ENCODE data around the gene GABRB3. TPM values are rescaled to one million over a fixed set of nuclear protein-coding genes. Genes with fewer than 3 reads are reported as not detected.

GABRB3 gene
- total RNA-seq, 2 experiments from 2014 or later: not detected

GRCh38 chr15:26691249-26691648 is 81.6 kb downstream of the GABRB3 start:
- Mint-ChIP-seq H3K27ac (no peak overlapping the region), H3K4me3 (no peak overlapping the region), H3K9me3 (ENCODE audit: low read depth) (peaks cover 17% of the 10 kb centered on the region), H3K4me1 (no peaks in the 10 kb centered on the region), H3K36me3 (ENCODE audit: low read depth) (no peaks in the 10 kb centered on the region), H3K27me3 (no peaks in the 10 kb centered on the region)
- ChIA-PET CTCF (no interaction called here), POLR2A (no interaction called here)
- intact Hi-C loops (cut with DNase I, micrococcal nuclease): no loop called here
- ATAC-seq (no peak), DNase-seq (no peak)

GRCh38 chr15:26690778-26691177 is 82.1 kb downstream of the GABRB3 start:
- DNase-seq: no peak
- ChIA-PET POLR2A (no interaction called here), CTCF (no interaction called here)
- intact Hi-C loops (cut with DNase I, micrococcal nuclease): no loop called here
- H3K9me3 Mint-ChIP-seq (ENCODE audit: low read depth): peaks cover 17% of the 10 kb centered on the region
- H3K4me1 Mint-ChIP-seq: no peaks in the 10 kb centered on the region
- H3K27me3 Mint-ChIP-seq: no peaks in the 10 kb centered on the region
- H3K36me3 Mint-ChIP-seq (ENCODE audit: low read depth): no peaks in the 10 kb centered on the region
- H3K27ac Mint-ChIP-seq: no peak overlapping the region
- no peak for ATAC-seq
- H3K4me3 Mint-ChIP-seq: no peak overlapping the region

- no peaks in the 10 kb centered on the region for H3K36me3 Mint-ChIP-seq (ENCODE audit: low read depth)
- no peaks in the 10 kb centered on the region for H3K27me3 Mint-ChIP-seq
- no peaks in the 10 kb centered on the region for H3K4me1 Mint-ChIP-seq
- H3K9me3 Mint-ChIP-seq (ENCODE audit: low read depth): peaks cover 14% of the 10 kb centered on the region
- intact Hi-C loops (cut with DNase I, micrococcal nuclease): no loop called here
- H3K4me3 Mint-ChIP-seq: no peak overlapping the region
- DNase-seq (no peak), ATAC-seq (no peak)
- ChIA-PET POLR2A (no interaction called here), CTCF (no interaction called here)
- no peak overlapping the region for H3K27ac Mint-ChIP-seq
Measured at GRCh38 chr15:26689462-26689861, 83.4 kb downstream of the GABRB3 start.

GRCh38 chr15:26686547-26687187 is 86.2 kb downstream of the GABRB3 start:
- H3K4me1 Mint-ChIP-seq: no peaks in the 10 kb centered on the region
- intact Hi-C loops (cut with DNase I, micrococcal nuclease): no loop called here
- H3K4me3 Mint-ChIP-seq: no peak overlapping the region
- no peak for ATAC-seq
- H3K36me3 Mint-ChIP-seq (ENCODE audit: low read depth): no peaks in the 10 kb centered on the region
- no peak for DNase-seq
- CTCF ChIA-PET: interaction anchor here (0.6 kb wide), 1 partner anchor 428 kb away, joined by 3 read pairs; no protein-coding TSS in a partner anchor
- no peak overlapping the region for H3K27ac Mint-ChIP-seq
- H3K27me3 Mint-ChIP-seq: no peaks in the 10 kb centered on the region
- POLR2A ChIA-PET: no interaction called here
- peaks cover 11% of the 10 kb centered on the region for H3K9me3 Mint-ChIP-seq (ENCODE audit: low read depth)

- DNase-seq (no peak), ATAC-seq (no peak)
- CTCF ChIA-PET: no interaction called here
- no peaks in the 10 kb centered on the region for H3K4me1 Mint-ChIP-seq
- H3K9me3 Mint-ChIP-seq (ENCODE audit: low read depth): peaks cover 14% of the 10 kb centered on the region
- H3K4me3 Mint-ChIP-seq: no peak overlapping the region
- H3K27ac Mint-ChIP-seq: no peak overlapping the region
- POLR2A ChIA-PET: no interaction called here
- no peaks in the 10 kb centered on the region for H3K36me3 Mint-ChIP-seq (ENCODE audit: low read depth)
- intact Hi-C loops (cut with DNase I, micrococcal nuclease): no loop called here
- H3K27me3 Mint-ChIP-seq: no peaks in the 10 kb centered on the region
Measured at GRCh38 chr15:26682598-26683164, 90.2 kb downstream of the GABRB3 start.

- no peak for DNase-seq
- Mint-ChIP-seq H3K36me3 (ENCODE audit: low read depth) (no peaks in the 10 kb centered on the region), H3K9me3 (ENCODE audit: low read depth) (peaks cover 18% of the 10 kb centered on the region), H3K27me3 (no peaks in the 10 kb centered on the region), H3K4me1 (no peaks in the 10 kb centered on the region), H3K27ac (no peak overlapping the region), H3K4me3 (no peak overlapping the region)
- ChIA-PET CTCF (no interaction called here), POLR2A (no interaction called here)
- intact Hi-C loops (cut with DNase I, micrococcal nuclease): no loop called here
- ATAC-seq: no peak
Measured at GRCh38 chr15:26679927-26680326, 92.9 kb downstream of the GABRB3 start.

- POLR2A ChIA-PET: no interaction called here
- intact Hi-C loops (cut with DNase I, micrococcal nuclease): no loop called here
- Mint-ChIP-seq H3K27ac (no peak overlapping the region), H3K27me3 (no peaks in the 10 kb centered on the region), H3K9me3 (ENCODE audit: low read depth) (peaks cover 20% of the 10 kb centered on the region), H3K4me3 (no peak overlapping the region), H3K36me3 (ENCODE audit: low read depth) (no peaks in the 10 kb centered on the region), H3K4me1 (no peaks in the 10 kb centered on the region)
- CTCF ChIA-PET: no interaction called here
- DNase-seq: no peak
- no peak for ATAC-seq
Measured at GRCh38 chr15:26676115-26676514, 96.8 kb downstream of the GABRB3 start.

GRCh38 chr15:26674467-26674866 is 98.4 kb downstream of the GABRB3 start:
- peaks cover 20% of the 10 kb centered on the region for H3K9me3 Mint-ChIP-seq (ENCODE audit: low read depth)
- ChIA-PET POLR2A (no interaction called here), CTCF (no interaction called here)
- H3K27ac Mint-ChIP-seq: no peak overlapping the region
- no peaks in the 10 kb centered on the region for H3K36me3 Mint-ChIP-seq (ENCODE audit: low read depth)
- no peaks in the 10 kb centered on the region for H3K4me1 Mint-ChIP-seq
- no peaks in the 10 kb centered on the region for H3K27me3 Mint-ChIP-seq
- no peak for DNase-seq
- ATAC-seq: no peak
- intact Hi-C loops (cut with DNase I, micrococcal nuclease): no loop called here
- no peak overlapping the region for H3K4me3 Mint-ChIP-seq

GRCh38 chr15:26673445-26673844 is 99.4 kb downstream of the GABRB3 start:
- ChIA-PET POLR2A (no interaction called here), CTCF (no interaction called here)
- DNase-seq: no peak
- H3K4me1 Mint-ChIP-seq: no peaks in the 10 kb centered on the region
- no peak for ATAC-seq
- H3K36me3 Mint-ChIP-seq (ENCODE audit: low read depth): no peaks in the 10 kb centered on the region
- peaks cover 17% of the 10 kb centered on the region for H3K9me3 Mint-ChIP-seq (ENCODE audit: low read depth)
- no peak overlapping the region for H3K4me3 Mint-ChIP-seq
- no peak overlapping the region for H3K27ac Mint-ChIP-seq
- H3K27me3 Mint-ChIP-seq: no peaks in the 10 kb centered on the region
- intact Hi-C loops (cut with DNase I, micrococcal nuclease): no loop called here

GRCh38 chr15:26670116-26670515 is 102.8 kb downstream of the GABRB3 start:
- Mint-ChIP-seq H3K9me3 (ENCODE audit: low read depth) (peaks cover 11% of the 10 kb centered on the region), H3K27ac (no peak overlapping the region), H3K27me3 (no peaks in the 10 kb centered on the region), H3K4me3 (no peak overlapping the region), H3K36me3 (ENCODE audit: low read depth) (no peaks in the 10 kb centered on the region), H3K4me1 (no peaks in the 10 kb centered on the region)
- no peak for DNase-seq
- ChIA-PET POLR2A (no interaction called here), CTCF (no interaction called here)
- intact Hi-C loops (cut with DNase I, micrococcal nuclease): no loop called here
- ATAC-seq: no peak

GRCh38 chr15:26667222-26667988 is 105.5 kb downstream of the GABRB3 start:
- no peak overlapping the region for H3K27ac Mint-ChIP-seq
- no peaks in the 10 kb centered on the region for H3K27me3 Mint-ChIP-seq
- peaks cover 4% of the 10 kb centered on the region for H3K9me3 Mint-ChIP-seq (ENCODE audit: low read depth)
- no peaks in the 10 kb centered on the region for H3K4me1 Mint-ChIP-seq
- intact Hi-C loops (cut with DNase I, micrococcal nuclease): no loop called here
- ChIA-PET CTCF (no interaction called here), POLR2A (no interaction called here)
- ATAC-seq: no peak
- no peak overlapping the region for H3K4me3 Mint-ChIP-seq
- no peak for DNase-seq
- H3K36me3 Mint-ChIP-seq (ENCODE audit: low read depth): no peaks in the 10 kb centered on the region

GRCh38 chr15:26665957-26666791 is 106.7 kb downstream of the GABRB3 start:
- POLR2A ChIA-PET: no interaction called here

More at GRCh38 chr15:26665957-26666791, 106.7 kb downstream of the GABRB3 start:
- CTCF ChIA-PET: no interaction called here
- Mint-ChIP-seq H3K4me1 (no peaks in the 10 kb centered on the region), H3K4me3 (no peak overlapping the region), H3K27me3 (no peaks in the 10 kb centered on the region), H3K9me3 (ENCODE audit: low read depth) (peaks cover 7% of the 10 kb centered on the region), H3K27ac (no peak overlapping the region), H3K36me3 (ENCODE audit: low read depth) (no peaks in the 10 kb centered on the region)
- ATAC-seq (no peak), DNase-seq (no peak)
- intact Hi-C loops (cut with DNase I, micrococcal nuclease): no loop called here

Data from activated CD4-positive, alpha-beta T cell treated with anti-CD3 and anti-CD28 coated beads for 36 hours (primary cell).